Measurements from ENCODE around the gene ODAPH. TPM values are rescaled to one million over a fixed set of nuclear protein-coding genes. Genes with fewer than 3 reads are reported as not detected.
"Not testable (repeated sequence)": the region's sequence is repeated elsewhere in the genome, so short reads cannot be mapped to it uniquely, and the experiment has no call there.

The ODAPH gene
- not detected for total RNA-seq

- 66% methylated on average over 9 of the region's 9 CpGs for WGBS
- TF ChIP-seq POLR2AphosphoS5 (IDR thresholded peaks at IDR 0.05) (no peak), EP300 (IDR thresholded peaks at IDR 0.05) (no peak), POLR2A (IDR thresholded peaks at IDR 0.05; ENCODE audit: low read depth) (no peak), CTCF (IDR thresholded peaks at IDR 0.05) (no peak)
- intact Hi-C loops (cut with DNase I): no loop called here
- Histone ChIP-seq H3K4me3 (no peak within 1 kb of the TSS), H3K27ac (replicated peaks in 1 of 4) (no peak within 1 kb of the TSS), H3K27me3 (peaks cover 0 to 3% (median 0%) of the 10 kb centered on the region in 4 donors), H3K36me3 (no peaks in the 10 kb centered on the region), H3K4me1 (no peaks in the 10 kb centered on the region), H3K9me3 (no peaks in the 10 kb centered on the region)
- DNase-seq (ENCODE audit: extremely low spot score): no peak
These were observed at the start of gene ODAPH for GRCh38 chr4:75555294-75556164. ODAPH (plus strand) TSS chr4:75556066; CDS start chr4:75556083, 17 bp downstream.

- peaks cover 21 to 41% (median 39%) of the 10 kb centered on the region in 4 donors for H3K4me1 ChIP-seq
- intact Hi-C loops (cut with DNase I); H3K27ac ChIP-seq (replicated peaks in 1 of 4); H3K27me3 ChIP-seq; H3K4me3 ChIP-seq; DNase-seq (ENCODE audit: extremely low spot score); H3K9me3 ChIP-seq: not testable (repeated sequence)
- 88% methylated on average over 4 of the region's 4 CpGs for WGBS
- H3K36me3 ChIP-seq: peaks cover 0 to 20% (median 13%) of the 10 kb centered on the region in 4 donors
These were observed 46.3 kb upstream of the ODAPH start for GRCh38 chr4:75509592-75509991.

GRCh38 chr4:75511841-75512240, 44.0 kb upstream of the ODAPH start:
- WGBS: 58% methylated on average over 3 of the region's 3 CpGs
- Histone ChIP-seq H3K9me3 (no peaks in the 10 kb centered on the region), H3K4me3 (peak overlapping the region in 3 of 4 donors; percentile 2 to 79 (median 2)), H3K27ac (replicated peaks in 1 of 4) (peak overlapping the region in 2 of 4 donors; percentile 93 to 97), H3K27me3 (no peaks in the 10 kb centered on the region), H3K36me3 (peaks cover 0 to 6% (median 3%) of the 10 kb centered on the region in 4 donors), H3K4me1 (peaks cover 29 to 54% (median 50%) of the 10 kb centered on the region in 4 donors)
- no peak for TF ChIP-seq POLR2A (IDR thresholded peaks at IDR 0.05; ENCODE audit: low read depth)
- TF ChIP-seq EP300 (IDR thresholded peaks at IDR 0.05): no peak
- intact Hi-C loops (cut with DNase I): no loop called here
- DNase-seq (ENCODE audit: extremely low spot score): no peak

GRCh38 chr4:75512386-75513211, 43.3 kb upstream of the ODAPH start:
- no peaks in the 10 kb centered on the region for H3K9me3 ChIP-seq
- 54% methylated on average over 6 of the region's 6 CpGs for WGBS
- H3K27ac ChIP-seq (replicated peaks in 1 of 4): peak overlapping the region in 3 of 4 donors; percentile 91 to 97 (median 93)
- no peak for TF ChIP-seq POLR2A (IDR thresholded peaks at IDR 0.05; ENCODE audit: low read depth)
- TF ChIP-seq CTCF (IDR thresholded peaks at IDR 0.05): no peak
- TF ChIP-seq EP300 (IDR thresholded peaks at IDR 0.05): no peak
- TF ChIP-seq POLR2AphosphoS5 (IDR thresholded peaks at IDR 0.05): no peak
- DNase-seq (ENCODE audit: extremely low spot score): no peak
- H3K4me3 ChIP-seq: peak overlapping the region; percentile 67 to 88 (median 74)
- H3K4me1 ChIP-seq: peaks cover 29 to 57% (median 50%) of the 10 kb centered on the region in 4 donors
- intact Hi-C loops (cut with DNase I): no loop called here
- H3K27me3 ChIP-seq: no peaks in the 10 kb centered on the region
- peaks cover 0 to 11% (median 8%) of the 10 kb centered on the region in 4 donors for H3K36me3 ChIP-seq

GRCh38 chr4:75513526-75514130, 42.2 kb upstream of the ODAPH start:
- WGBS: 1% methylated on average over 12 of the region's 12 CpGs
- intact Hi-C loops (cut with DNase I): no loop called here
- Histone ChIP-seq H3K27ac (replicated peaks in 1 of 4) (peak overlapping the region; percentile 91 to 97 (median 94)), H3K4me1 (peaks cover 29 to 59% (median 50%) of the 10 kb centered on the region in 4 donors), H3K27me3 (no peaks in the 10 kb centered on the region), H3K36me3 (peaks cover under 1 to 21% (median 10%) of the 10 kb centered on the region in 4 donors), H3K9me3 (no peaks in the 10 kb centered on the region), H3K4me3 (peak overlapping the region; percentile 67 to 88 (median 74))
- DNase-seq (ENCODE audit: extremely low spot score): no peak
- no peak for TF ChIP-seq CTCF (IDR thresholded peaks at IDR 0.05)
- no peak for TF ChIP-seq POLR2A (IDR thresholded peaks at IDR 0.05; ENCODE audit: low read depth)
- TF ChIP-seq EP300 (IDR thresholded peaks at IDR 0.05): no peak
- TF ChIP-seq POLR2AphosphoS5 (IDR thresholded peaks at IDR 0.05): no peak
